Measurements from ENCODE around the gene IL18BP.

GRCh38 chr11:71979094-71979493, 19.6 kb upstream of the IL18BP start:
- no peak for TF ChIP-seq POLR2A (IDR thresholded peaks at IDR 0.05; ENCODE audit: low read length)
- no peak for TF ChIP-seq GATA1 (IDR thresholded peaks at IDR 0.05; ENCODE audit: low read depth, low read length)
